Esophagus squamous epithelium (tissue), 5 donors: Measurements from ENCODE around the gene ADGRG4. TPM values are rescaled to one million over a fixed set of nuclear protein-coding genes. Genes with fewer than 3 reads are reported as not detected.

Source experiments
- DNase-seq: peaks from one replicate; lab custom pipeline; 2025; lab: John Stamatoyannopoulos, UW
- H3K27ac ChIP-seq, 4 donors: fragments of 200-600 bp; sonication (generic); one replicate each; pipeline ENCODE4 v1.5.1; 2016 to 2019; ENCODE audit warnings: mild to moderate bottlenecking in 1 of 4
- H3K27me3 ChIP-seq, 4 donors: fragments of 200-600 bp; sonication (generic); 1 replicate in 3 of 4; 2 replicates in 1 of 4; pipeline versions ENCODE4 v1.5.1 to v1.6.0; 2017 to 2021; ENCODE audit warnings: antibody characterized with exemption in 1 of 4
- H3K36me3 ChIP-seq, 3 donors: fragments of 200-600 bp; sonication (generic); one replicate each; pipeline ENCODE4 v1.5.1; 2016 to 2019
- H3K4me1 ChIP-seq, 3 donors: fragments of 200-600 bp; sonication (generic); one replicate each; pipeline ENCODE4 v1.5.1; 2017 to 2019
- H3K4me3 ChIP-seq, 4 donors: fragments of 200-600 bp; sonication (generic); 1 replicate in 3 of 4; 2 replicates in 1 of 4; pipeline ENCODE4 v1.5.1; 2016 to 2019; ENCODE audit warnings: mild to moderate bottlenecking in 2 of 4, moderate library complexity in 1 of 4
- H3K9me3 ChIP-seq, 3 donors: fragments of 200-600 bp; sonication (generic); one replicate each; pipeline ENCODE4 v1.5.1; 2016 to 2019
- CTCF ChIP-seq, 6 experiments: fragments of 450-650 bp in 4 of 6; fragments of 200-600 bp in 2 of 6; sonication (generic) in 2 of 6; IDR thresholded peaks; one replicate each; pipeline ENCODE4 v1.5.1; 2016 to 2019; ENCODE audit warnings: antibody characterized with exemption in 6 of 6, mild to moderate bottlenecking in 4 of 6, moderate library complexity in 4 of 6
- POLR2A ChIP-seq, 4 donors: fragments of 450-650 bp; IDR thresholded peaks; one replicate each; pipeline ENCODE4 v1.6.1; 2017; ENCODE audit warnings: antibody characterized with exemption in 4 of 4, mild to moderate bottlenecking in 4 of 4, moderate library complexity in 3 of 4
- WGBS, 2 donors: methylation state at CpG; one replicate each; pipeline ENCODE4 v1.1.5; 2018; 5-methylcytosine and 5-hydroxymethylcytosine counted together
- intact Hi-C: fragments of 100-400 bp; cut with DNase I; formaldehyde crosslinking; loops from one replicate; pipeline ENCODE4 v1.15.0; 2022
- total RNA-seq, 4 donors: library from RNA; depleted of rRNA; stranded (reverse); fragments of >200 nt; gene quantifications; one replicate each; pipeline ENCODE4 v1.1.0, GENCODE V29; 2016
- donor health status: DM: yes; HTN: yes; CAD: no.

Gene ADGRG4
- total RNA-seq, 4 donors from 2014 or later = 0.19 TPM; not detected in 3

- 69 to 74% methylated on average over 4 to 5 of the region's 5 CpGs for WGBS, 2 donors
- Histone ChIP-seq H3K36me3 (no peaks in the 10 kb centered on the region), H3K4me3 (no peak overlapping the region), H3K9me3 (no peaks in the 10 kb centered on the region), H3K27me3 (peaks cover 0 to 3% (median 0%) of the 10 kb centered on the region in 4 donors), H3K4me1 (no peaks in the 10 kb centered on the region), H3K27ac (no peak overlapping the region)
- intact Hi-C loops = no loop called here
- no peak for DNase-seq
- no peak for TF ChIP-seq POLR2A (IDR thresholded peaks at IDR 0.05)
- TF ChIP-seq CTCF (IDR thresholded peaks at IDR 0.05) = no peak
Measured at GRCh38 chrX:136376713-136377112, 76.0 kb downstream of the ADGRG4 start.

- Histone ChIP-seq H3K4me3 (no peak overlapping the region), H3K27ac (no peak overlapping the region), H3K27me3 (peaks cover 0 to 3% (median 0%) of the 10 kb centered on the region in 4 donors), H3K4me1 (no peaks in the 10 kb centered on the region), H3K9me3 (no peaks in the 10 kb centered on the region), H3K36me3 (no peaks in the 10 kb centered on the region)
- intact Hi-C loops = no loop called here
- no peak for DNase-seq
- 8 to 55% methylated on average over 1 of the region's 1 CpG for WGBS, 2 donors
- TF ChIP-seq CTCF (IDR thresholded peaks at IDR 0.05) (no peak), POLR2A (IDR thresholded peaks at IDR 0.05) (no peak)
Measured at GRCh38 chrX:136380010-136380769, 79.4 kb downstream of the ADGRG4 start.

GRCh38 chrX:136386173-136386572 is 85.4 kb downstream of the ADGRG4 start:
- H3K27me3 ChIP-seq = no peaks in the 10 kb centered on the region
- WGBS, 2 donors = 19 to 33% methylated on average over 1 of the region's 1 CpG
- TF ChIP-seq POLR2A (IDR thresholded peaks at IDR 0.05) (no peak), CTCF (IDR thresholded peaks at IDR 0.05) (no peak)
- H3K4me3 ChIP-seq = no peak overlapping the region
- H3K9me3 ChIP-seq = no peaks in the 10 kb centered on the region
- DNase-seq = no peak
- intact Hi-C loops = no loop called here
- H3K4me1 ChIP-seq = no peaks in the 10 kb centered on the region
- no peak overlapping the region for H3K27ac ChIP-seq
- no peaks in the 10 kb centered on the region for H3K36me3 ChIP-seq

- Histone ChIP-seq H3K36me3 (no peaks in the 10 kb centered on the region), H3K4me3 (no peak overlapping the region), H3K27me3 (no peaks in the 10 kb centered on the region), H3K4me1 (no peaks in the 10 kb centered on the region), H3K27ac (no peak overlapping the region), H3K9me3 (no peaks in the 10 kb centered on the region)
- intact Hi-C loops = no loop called here
- TF ChIP-seq POLR2A (IDR thresholded peaks at IDR 0.05) (no peak), CTCF (IDR thresholded peaks at IDR 0.05) (no peak)
- no peak for DNase-seq
- WGBS, 2 donors = 75% methylated on average over 2 of the region's 2 CpGs; no CpG with 5 or more reads in 1 of the 2 donors
Measured at GRCh38 chrX:136386826-136387225, 86.1 kb downstream of the ADGRG4 start.

GRCh38 chrX:136387951-136388502 is 87.3 kb downstream of the ADGRG4 start:
- H3K4me3 ChIP-seq = no peak overlapping the region
- intact Hi-C loops = no loop called here
- H3K9me3 ChIP-seq = no peaks in the 10 kb centered on the region
- H3K4me1 ChIP-seq = no peaks in the 10 kb centered on the region
- DNase-seq = no peak
- no peaks in the 10 kb centered on the region for H3K27me3 ChIP-seq
- H3K36me3 ChIP-seq = no peaks in the 10 kb centered on the region
- H3K27ac ChIP-seq = no peak overlapping the region
- WGBS, 2 donors = 68 to 72% methylated on average over 3 of the region's 3 CpGs
- TF ChIP-seq POLR2A (IDR thresholded peaks at IDR 0.05) (no peak), CTCF (IDR thresholded peaks at IDR 0.05) (no peak)
